ENCODE measurements around the gene XIST.
"Not testable (repeated sequence)": the region's sequence is repeated elsewhere in the genome, so short reads cannot be mapped to it uniquely, and the experiment has no call there.

The XIST gene

GRCh38 chrX:73799888-73800287, 52.6 kb downstream of the XIST start:
- DNase-seq (ENCODE audit: low spot score) = no peak

GRCh38 chrX:73792511-73792910, 60.0 kb downstream of the XIST start:
- not testable (repeated sequence) for DNase-seq (ENCODE audit: low spot score)

DNA sequence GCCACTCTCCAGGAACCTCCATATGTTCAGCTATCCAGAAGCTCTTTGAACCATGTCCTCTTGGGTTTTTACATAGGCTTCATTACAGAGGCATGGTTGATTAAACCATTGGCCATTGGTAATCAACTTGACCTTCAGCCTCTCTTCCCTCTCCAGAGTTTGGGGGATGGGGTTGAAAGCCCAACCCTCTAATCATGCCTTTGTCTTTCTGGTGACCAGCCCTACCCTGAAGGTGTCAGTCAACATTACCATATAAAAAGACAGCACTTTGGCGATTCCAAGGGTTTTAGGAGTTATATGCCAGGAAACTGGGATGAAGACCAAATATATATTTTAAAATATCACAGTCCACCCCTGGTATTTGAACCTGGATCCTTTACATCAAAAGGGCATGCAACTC, 67.0 kb downstream of the XIST start:
- no peak for DNase-seq (ENCODE audit: low spot score)
